Thyroid gland (tissue), 4 donors: ENCODE measurements around the gene LRGUK.

ENCODE experiments used
- CTCF ChIP-seq, 6 experiments: fragments of 200-600 bp in 3 of 6; fragments of 450-650 bp in 3 of 6; sonication (generic) in 3 of 6; IDR thresholded peaks; one replicate each; pipeline ENCODE4 v1.5.1; 2016 to 2019; ENCODE audit warnings: antibody characterized with exemption in 6 of 6, mild to moderate bottlenecking in 2 of 6, inconsistent platforms in 1 of 6, moderate library complexity in 1 of 6
- POLR2A ChIP-seq, 2 donors: fragments of 450-650 bp; IDR thresholded peaks; one replicate each; pipeline ENCODE4 v1.6.1; 2017; ENCODE audit warnings: antibody characterized with exemption in 2 of 2, mild to moderate bottlenecking in 2 of 2, moderate library complexity in 1 of 2

- no peak for TF ChIP-seq POLR2A (IDR thresholded peaks at IDR 0.05)
- TF ChIP-seq CTCF (IDR thresholded peaks at IDR 0.05) = no peak
Observed at GRCh38 chr7:134182078-134182477, 54.9 kb downstream of the LRGUK start.
